GM21515 (cell line): Measurements from ENCODE around the gene TUBD1.
"Not testable (repeated sequence)": the region's sequence is repeated elsewhere in the genome, so short reads cannot be mapped to it uniquely, and the experiment has no call there.

Experiments used
- ATAC-seq: cut with Tn5 transposase; IDR thresholded peaks from one replicate; pipeline ENCODE4 v1.9.1; 2021; ENCODE audit not compliant: unreplicated experiment

Gene TUBD1

GRCh38 chr17:59892924-59893675, at the start of gene TUBD1, which contains the start of gene RPS6KB1:
Gene TUBD1, minus strand, starts transcription at chr17:59892943. Its CDS starts 1,941 bp downstream, at chr17:59891002.
Gene RPS6KB1, plus strand, starts transcription at chr17:59893121. Its CDS starts 64 bp downstream, at chr17:59893185.
- ATAC-seq = peak; percentile 88

GRCh38 chr17:59941131-59941530, 48.4 kb upstream of the TUBD1 start:
- no peak for ATAC-seq

DNA sequence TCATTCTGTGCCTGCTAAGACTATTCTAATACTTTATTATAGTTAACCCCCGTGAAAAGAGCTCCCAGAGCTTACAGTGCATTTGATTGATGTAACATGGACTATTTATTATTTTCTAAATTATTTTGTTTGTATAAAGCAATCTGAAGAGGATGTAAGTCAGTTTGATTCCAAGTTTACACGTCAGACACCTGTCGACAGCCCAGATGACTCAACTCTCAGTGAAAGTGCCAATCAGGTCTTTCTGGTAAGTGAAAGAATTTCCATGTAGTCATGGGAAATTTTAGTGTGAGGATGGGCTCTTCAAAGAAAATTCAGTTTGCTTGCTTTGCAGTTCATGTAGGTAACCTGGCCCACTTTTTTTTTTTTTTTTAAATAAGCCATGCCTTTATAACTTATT, 48.0 kb upstream of the TUBD1 start:
- ATAC-seq = not testable (repeated sequence)

DNA sequence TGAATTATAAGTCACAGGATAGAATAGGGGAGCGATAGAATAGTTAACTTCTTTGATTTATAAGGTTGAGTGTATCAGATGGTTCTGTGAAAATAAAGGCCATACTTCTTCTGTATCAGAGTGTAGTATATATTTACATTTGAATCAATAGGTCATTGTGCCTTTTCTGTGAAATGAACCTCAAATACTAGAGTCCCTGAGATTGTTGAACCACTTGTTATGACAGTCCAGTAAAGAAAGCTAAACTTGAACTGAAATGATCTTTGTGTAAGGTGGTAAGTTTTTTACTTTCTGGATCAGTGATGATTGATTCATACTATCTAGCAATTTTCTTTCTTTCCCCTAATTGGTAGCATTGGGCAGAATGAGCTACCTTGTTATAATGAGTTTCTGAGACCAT, 40.6 kb upstream of the TUBD1 start:
- ATAC-seq = not testable (repeated sequence)

GRCh38 chr17:59930768-59931167, 38.0 kb upstream of the TUBD1 start:
- ATAC-seq = not testable (repeated sequence)

DNA sequence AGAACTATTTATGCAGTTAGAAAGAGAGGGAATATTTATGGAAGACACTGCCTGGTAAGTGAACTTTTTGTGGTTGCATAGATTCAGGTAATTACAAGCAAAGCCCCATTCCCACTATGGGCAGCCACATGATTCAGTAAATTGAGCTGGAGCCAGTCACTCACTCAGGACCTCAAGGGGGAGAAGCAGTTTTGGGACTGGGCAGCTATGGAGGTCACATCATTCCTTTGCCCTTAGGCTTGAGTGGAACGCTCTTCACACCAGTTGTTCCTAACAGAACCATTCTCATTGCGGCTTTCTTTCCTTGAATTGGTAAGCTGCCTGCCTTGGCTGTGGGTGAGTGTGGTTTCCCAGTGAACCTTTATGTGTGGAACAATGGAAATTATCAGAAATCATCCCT, 37.4 kb upstream of the TUBD1 start:
- ATAC-seq = not testable (repeated sequence)

DNA sequence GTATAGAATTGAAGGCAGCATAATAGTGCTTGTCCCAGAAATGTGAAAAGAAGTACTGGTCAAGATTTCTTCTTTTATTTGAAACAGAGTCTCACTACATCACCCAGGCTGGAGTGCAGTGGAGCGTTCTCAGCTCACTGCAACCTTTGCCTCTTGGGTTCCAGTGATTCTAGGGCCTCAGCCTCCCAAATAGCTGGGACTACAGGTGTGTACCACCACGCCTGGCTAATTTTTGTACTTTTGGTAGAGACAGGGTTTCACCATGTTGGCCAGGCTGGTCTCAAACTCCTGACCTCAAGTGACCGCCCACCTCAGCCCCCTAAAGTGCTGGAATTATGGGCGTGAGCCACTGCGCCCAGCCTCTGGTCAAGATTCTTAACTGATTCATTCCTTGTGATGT, 27.9 kb upstream of the TUBD1 start:
- ATAC-seq = not testable (repeated sequence)

DNA sequence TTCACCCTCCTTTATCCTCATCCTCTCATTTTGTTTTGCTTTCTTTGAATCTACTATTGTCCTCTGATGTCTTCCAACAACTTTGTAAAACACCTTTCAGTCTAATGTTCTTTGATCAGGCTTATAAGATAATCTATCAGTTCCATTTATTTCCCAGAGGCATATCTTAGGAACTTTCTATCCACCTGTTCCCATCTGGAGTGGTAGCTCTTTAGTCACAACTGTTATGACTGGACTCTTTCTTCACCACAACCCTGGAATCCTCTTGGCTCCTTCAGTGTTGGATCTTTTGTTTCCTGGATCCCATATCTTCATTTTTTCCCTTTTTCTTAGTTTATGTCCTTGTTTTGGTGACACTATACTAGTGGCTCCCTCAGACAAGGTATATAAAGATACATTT, 23.7 kb upstream of the TUBD1 start:
- no peak for ATAC-seq

GRCh38 chr17:59914274-59914854, 21.6 kb upstream of the TUBD1 start:
- no peak for ATAC-seq

DNA sequence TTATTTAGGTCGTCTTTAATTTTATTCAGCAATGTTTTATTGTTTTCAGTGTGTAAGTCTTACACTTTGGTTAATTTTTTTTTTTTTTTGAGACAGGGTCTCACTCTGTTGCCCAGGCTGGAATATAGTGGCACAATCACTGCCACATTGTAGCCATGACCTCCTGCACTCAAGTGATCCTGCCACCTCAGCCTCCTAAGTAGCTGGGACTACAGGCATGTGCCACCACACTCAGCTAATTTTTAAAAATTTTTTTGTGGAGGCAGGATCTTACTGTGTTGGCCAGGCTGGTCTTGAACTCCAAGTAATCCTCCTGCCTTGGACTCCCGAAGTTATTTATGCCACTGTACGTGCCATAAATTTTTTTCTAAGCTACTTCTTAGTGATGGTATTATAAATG, 14.7 kb upstream of the TUBD1 start:
- no peak for ATAC-seq

- no peak for ATAC-seq
Observed at GRCh38 chr17:59903455-59903854, 10.7 kb upstream of the TUBD1 start.

DNA sequence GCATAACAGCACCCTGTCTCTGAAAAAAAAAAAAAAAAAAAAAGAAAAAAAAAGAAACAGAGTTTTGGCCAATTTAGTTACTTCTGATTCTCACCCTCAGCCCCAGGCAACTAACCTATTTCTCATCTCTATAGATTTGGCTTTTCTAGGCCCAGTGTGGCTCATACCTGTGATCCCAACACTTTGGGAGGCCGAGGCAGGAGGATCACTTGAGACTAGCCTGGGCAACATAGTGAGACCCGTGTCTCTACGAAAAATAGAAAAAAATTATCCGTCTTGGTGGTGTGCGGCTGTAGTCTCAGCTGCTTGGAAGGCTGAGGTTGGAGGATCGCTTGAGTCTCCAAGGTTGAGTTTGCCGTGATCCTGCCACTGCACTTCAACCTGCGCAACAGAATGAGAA, 8.9 kb upstream of the TUBD1 start:
- no peak for ATAC-seq

DNA sequence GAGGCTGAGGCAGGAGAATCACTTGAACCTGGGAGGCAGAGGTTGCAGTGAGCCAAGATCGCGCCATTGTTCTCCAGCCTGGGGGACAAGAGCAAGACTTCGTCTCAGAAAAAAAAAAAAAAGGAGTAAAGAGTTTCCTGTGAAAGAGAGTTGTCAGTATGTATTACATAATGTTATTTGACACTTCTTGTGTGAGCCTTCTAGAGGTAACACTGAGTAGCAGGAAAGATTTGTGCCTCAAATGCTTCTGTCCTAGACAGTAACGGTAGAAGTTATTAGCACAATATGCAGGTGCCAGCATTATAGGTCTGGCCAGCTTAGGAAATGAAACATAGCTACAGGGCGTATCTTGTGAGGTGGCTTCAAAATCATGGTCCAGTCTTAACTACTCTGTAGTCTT, 6.4 kb upstream of the TUBD1 start:
- no peak for ATAC-seq

- ATAC-seq = no peak
Observed at GRCh38 chr17:59897090-59897489, 4.3 kb upstream of the TUBD1 start.

DNA sequence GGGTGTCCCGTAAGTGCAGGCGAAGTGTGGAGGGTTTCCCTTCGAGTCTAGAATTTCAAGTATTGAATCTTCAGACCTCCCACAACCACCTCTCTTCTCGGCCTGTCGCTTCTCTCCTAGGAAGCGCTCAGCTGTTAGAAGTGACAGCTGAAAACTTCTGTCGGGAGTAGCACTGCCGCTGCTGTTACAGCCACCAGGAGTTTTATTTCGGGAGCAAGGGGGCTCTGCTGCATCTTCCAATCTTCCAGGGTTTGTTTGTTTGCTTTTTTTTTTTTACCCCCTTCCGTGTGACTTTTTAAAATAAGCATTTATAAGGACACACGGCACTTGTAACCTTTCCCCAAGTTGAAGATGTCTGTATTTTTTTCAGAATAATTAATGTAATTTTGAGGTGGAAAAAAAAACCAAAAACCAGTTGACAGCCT, 945 bp upstream of the TUBD1 start:
- peak; percentile 11 for ATAC-seq

DNA sequence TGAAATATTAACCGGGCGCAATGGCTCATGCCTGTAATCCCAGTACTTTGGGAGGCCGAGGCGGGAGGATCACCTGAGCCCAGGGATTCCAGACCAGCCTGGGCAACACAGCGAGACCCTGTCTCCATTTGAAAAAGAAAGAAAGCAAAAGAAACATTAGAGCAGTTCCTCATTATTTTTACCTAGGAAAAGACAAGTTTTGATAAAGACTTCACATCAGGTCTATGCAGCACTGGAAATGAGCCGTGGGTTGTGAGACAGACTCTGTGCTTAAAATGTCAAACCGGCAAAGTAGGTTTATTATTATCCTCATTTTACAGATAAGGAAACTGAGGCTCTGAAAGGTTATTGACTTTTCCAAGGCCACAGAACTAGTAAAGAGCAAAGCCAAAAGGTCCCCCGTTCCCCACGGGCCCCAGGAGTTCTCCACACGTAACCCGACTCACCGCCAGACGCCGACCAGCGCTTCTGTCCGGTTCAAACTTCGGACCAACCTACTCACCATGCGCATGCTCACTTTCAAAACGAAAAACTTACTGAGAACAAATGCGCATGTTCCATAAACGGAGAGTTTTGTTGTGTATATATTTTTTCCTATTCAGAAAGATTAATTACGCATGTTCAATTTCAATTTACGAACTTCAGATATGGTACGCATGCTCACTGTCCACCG, 356 bp downstream of the TUBD1 start:
- peak; percentile 46 for ATAC-seq

GRCh38 chr17:59890720-59891119, 2.0 kb downstream of the TUBD1 start:
- ATAC-seq = no peak

DNA sequence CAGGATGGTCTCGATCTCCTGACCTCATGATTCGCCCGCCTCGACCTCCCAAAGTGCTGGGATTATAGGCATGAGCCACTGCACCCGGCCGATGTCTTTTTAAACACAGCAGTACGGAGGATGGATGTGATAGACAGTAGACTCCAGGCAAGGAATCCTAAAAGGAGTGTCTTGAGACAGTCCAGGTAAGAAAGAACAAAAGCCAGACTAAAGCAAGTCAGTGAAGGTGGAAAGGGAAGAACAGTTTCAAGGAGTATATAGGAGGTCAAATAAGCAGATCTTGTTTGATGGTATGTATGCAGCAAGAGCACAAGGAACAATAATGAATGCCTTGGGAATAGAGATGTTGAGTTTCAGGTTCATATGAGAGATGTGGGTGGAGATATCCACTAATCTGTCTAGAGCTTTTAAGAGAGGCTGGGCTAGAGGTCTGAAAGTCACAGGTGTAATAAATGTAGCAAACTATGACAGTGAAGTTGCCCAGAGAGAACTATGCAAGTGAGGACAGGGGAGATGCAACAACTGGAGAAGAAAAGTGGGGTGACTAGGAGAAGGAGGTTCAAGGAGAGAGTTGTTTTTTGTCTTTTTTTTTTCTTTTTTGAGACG, 4.5 kb downstream of the TUBD1 start:
- ATAC-seq = no peak

DNA sequence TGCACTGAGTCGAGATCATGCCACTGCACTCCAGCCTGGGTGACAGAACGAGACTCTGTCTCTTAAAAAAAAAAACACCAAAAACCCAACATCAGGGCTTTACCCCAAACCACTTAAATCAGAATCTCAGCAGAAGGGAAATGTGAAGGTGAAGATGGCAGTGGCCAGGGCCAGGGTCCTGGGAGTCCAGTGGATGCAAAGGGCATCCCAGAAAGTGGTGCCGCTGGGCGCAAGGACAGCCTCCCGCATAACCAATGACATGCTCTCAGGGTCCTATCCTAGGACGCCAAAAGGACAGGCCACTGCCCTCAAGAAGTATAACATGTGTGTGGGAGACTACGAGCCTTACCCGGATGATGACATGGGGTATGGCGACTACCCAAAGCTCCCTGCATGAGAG, 7.9 kb downstream of the TUBD1 start:
- ATAC-seq = no peak

DNA sequence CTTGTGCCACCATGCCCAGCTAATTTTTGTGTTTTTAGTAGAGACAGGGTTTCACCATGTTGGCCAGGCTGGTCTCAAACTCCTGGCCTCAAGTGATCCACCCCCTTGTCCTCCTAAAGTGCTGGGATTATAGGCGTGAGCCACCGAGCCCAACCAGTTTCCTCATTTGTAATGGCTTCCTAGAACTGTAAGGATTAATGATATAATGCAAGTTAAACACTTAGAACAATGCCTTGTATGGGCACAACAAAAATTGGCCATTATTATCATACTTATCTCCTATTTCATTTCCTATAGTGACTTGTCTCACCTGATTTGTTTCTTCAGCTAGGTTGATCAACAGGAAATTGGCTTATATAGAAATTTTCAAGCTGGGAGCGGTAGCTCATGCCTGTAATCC, 14.1 kb downstream of the TUBD1 start:
- ATAC-seq = no peak

- ATAC-seq = no peak
Observed at GRCh38 chr17:59877965-59878364, 14.8 kb downstream of the TUBD1 start.

DNA sequence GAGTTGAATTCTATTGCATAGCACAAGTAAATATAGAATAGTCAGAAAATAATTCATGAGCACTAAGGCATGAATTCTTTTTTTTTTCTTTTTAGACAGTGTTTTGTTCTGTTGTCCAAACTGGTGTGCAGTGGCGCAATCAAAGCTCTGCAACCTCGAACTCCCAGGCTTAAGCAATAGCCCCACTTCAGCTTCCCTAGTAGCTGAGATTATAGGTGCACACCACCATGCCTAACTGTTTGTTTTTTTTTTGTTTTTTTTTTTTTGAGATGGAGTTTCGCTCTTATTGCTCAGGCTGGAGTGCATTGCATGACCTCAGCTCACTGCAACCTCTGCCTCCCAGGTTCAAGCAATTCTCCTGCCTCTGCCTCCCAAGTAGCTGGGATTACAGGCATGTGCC, 16.6 kb downstream of the TUBD1 start:
- ATAC-seq = no peak
